ENCODE measurements around the gene C11orf42. TPM values are rescaled to one million over a fixed set of nuclear protein-coding genes. Genes with fewer than 3 reads are reported as not detected.
"Not testable (repeated sequence)": the region's sequence is repeated elsewhere in the genome, so short reads cannot be mapped to it uniquely, and the experiment has no call there.

C11orf42 gene
- total RNA-seq, 1 donor from 2014 or later: not detected

GRCh38 chr11:6219359-6219758 lies 14.0 kb downstream of the C11orf42 start:
- peak; percentile 45 for DNase-seq (ENCODE audit: low read depth, low spot score)

- DNase-seq (ENCODE audit: low read depth, low spot score): no peak
Measured at GRCh38 chr11:6223854-6224253, 18.5 kb downstream of the C11orf42 start.

- DNase-seq (ENCODE audit: low read depth, low spot score): no peak
Measured at GRCh38 chr11:6224421-6224820, 19.1 kb downstream of the C11orf42 start.

- DNase-seq (ENCODE audit: low read depth, low spot score): no peak
Measured at GRCh38 chr11:6225024-6225423, 19.7 kb downstream of the C11orf42 start.

GRCh38 chr11:6225896-6226295 lies 20.5 kb downstream of the C11orf42 start:
- DNase-seq (ENCODE audit: low read depth, low spot score): no peak

- no peak for DNase-seq (ENCODE audit: low read depth, low spot score)
Measured at GRCh38 chr11:6228520-6228919, 23.2 kb downstream of the C11orf42 start.

GRCh38 chr11:6229911-6230310 lies 24.6 kb downstream of the C11orf42 start:
- DNase-seq (ENCODE audit: low read depth, low spot score): no peak

GRCh38 chr11:6232899-6233298 lies 27.5 kb downstream of the C11orf42 start:
- no peak for DNase-seq (ENCODE audit: low read depth, low spot score)

- no peak for DNase-seq (ENCODE audit: low read depth, low spot score)
Measured at GRCh38 chr11:6233984-6234386, 28.6 kb downstream of the C11orf42 start.

- DNase-seq (ENCODE audit: low read depth, low spot score): peak; percentile 99
Measured at GRCh38 chr11:6234387-6235107, 29.2 kb downstream of the C11orf42 start, which contains the start of gene FHIP1B. TSS of gene FHIP1B (minus strand) at chr11:6234636. CDS start at chr11:6224516, 10,120 bp downstream.

GRCh38 chr11:6237266-6237665 lies 31.9 kb downstream of the C11orf42 start:
- no peak for DNase-seq (ENCODE audit: low read depth, low spot score)

- no peak for DNase-seq (ENCODE audit: low read depth, low spot score)
Measured at GRCh38 chr11:6237761-6238302, 32.5 kb downstream of the C11orf42 start.

- DNase-seq (ENCODE audit: low read depth, low spot score): no peak
Measured at GRCh38 chr11:6238902-6239301, 33.5 kb downstream of the C11orf42 start, which contains the start of gene CNGA4. TSS of gene CNGA4 (plus strand) at chr11:6239089. CDS start at chr11:6239207, 118 bp downstream.

GRCh38 chr11:6240139-6240538 lies 34.8 kb downstream of the C11orf42 start:
- DNase-seq (ENCODE audit: low read depth, low spot score): no peak

GRCh38 chr11:6240781-6241180 lies 35.4 kb downstream of the C11orf42 start:
- no peak for DNase-seq (ENCODE audit: low read depth, low spot score)

- DNase-seq (ENCODE audit: low read depth, low spot score): no peak
Measured at GRCh38 chr11:6241316-6241715, 36.0 kb downstream of the C11orf42 start.

GRCh38 chr11:6245536-6245935 lies 40.2 kb downstream of the C11orf42 start:
- no peak for DNase-seq (ENCODE audit: low read depth, low spot score)

- no peak for DNase-seq (ENCODE audit: low read depth, low spot score)
Measured at GRCh38 chr11:6248248-6248647, 42.9 kb downstream of the C11orf42 start.

- not testable (repeated sequence) for DNase-seq (ENCODE audit: low read depth, low spot score)
Measured at GRCh38 chr11:6248897-6249296, 43.5 kb downstream of the C11orf42 start.

GRCh38 chr11:6249770-6250555 lies 44.6 kb downstream of the C11orf42 start:
- peak; percentile 57 for DNase-seq (ENCODE audit: low read depth, low spot score)

GRCh38 chr11:6251120-6251733 lies 45.9 kb downstream of the C11orf42 start:
- DNase-seq (ENCODE audit: low read depth, low spot score): no peak

GRCh38 chr11:6251990-6252473 lies 46.7 kb downstream of the C11orf42 start:
- no peak for DNase-seq (ENCODE audit: low read depth, low spot score)
